Endothelial cell of umbilical vein (primary cell): Measurements from ENCODE around the gene U2AF2. TPM values are rescaled to one million over a fixed set of nuclear protein-coding genes. Genes with fewer than 3 reads are reported as not detected.

ENCODE experiments used
- BruUV-seq: library from RNA; stranded (reverse); fragments of 400-500 nt; replicated peaks from 2 replicates; lab custom pipeline; 2021; lab: Mats Ljungman, UMichigan
- CTCF ChIA-PET: fragments of 300-600, 350-600 bp; sonication (Branson Sonifier 250); formaldehyde crosslinking; loops from one replicate; lab custom pipeline; 2021; ENCODE audit warnings: antibody characterized with exemption, inconsistent platforms; lab: Charles Lee
- POLR2A ChIA-PET: fragments of 300-600, 350-600 bp; sonication (Branson Sonifier 250); formaldehyde crosslinking; loops from one replicate; lab custom pipeline; 2021; ENCODE audit warnings: antibody characterized with exemption, inconsistent platforms; lab: Charles Lee
- DNase-seq: peaks from one replicate; pipeline ENCODE4 v3.0.0-alpha.2; 2011; ENCODE audit warnings: low read depth, low spot score
- FAIRE-seq: peaks from 2 replicates; lab custom pipeline; 2011; peaks lifted over from hg19 to GRCh38; lab: Jason Lieb, UNC
- H2AFZ ChIP-seq: 2 replicates; pipeline ENCODE4 v1.6.0; 2012; ENCODE audit warnings: low read depth, low read length, control low read depth, inconsistent platforms
- H3K27ac ChIP-seq: 2 replicates; pipeline ENCODE4 v1.5.1; 2011; ENCODE audit warnings: low read depth, mild to moderate bottlenecking, control low read depth, low read length, moderate library complexity; ENCODE audit not compliant: insufficient read depth
- H3K27me3 ChIP-seq, 2 experiments: 2 replicates each; pipeline versions ENCODE4 v1.6.0 to v1.6.1; 2011; ENCODE audit warnings: low read length in 2 of 2, mixed read lengths in 1 of 2; ENCODE audit not compliant: control insufficient read depth in 2 of 2, insufficient read depth in 2 of 2
- H3K36me3 ChIP-seq, 2 experiments: 2 replicates in 1 of 2; 3 replicates in 1 of 2; pipeline ENCODE4 v1.5.1; 2011; ENCODE audit warnings: low read length in 2 of 2, mild to moderate bottlenecking in 1 of 2, moderate library complexity in 1 of 2; ENCODE audit not compliant: control insufficient read depth in 2 of 2, insufficient read depth in 2 of 2; ENCODE audit errors: extremely low read depth in 1 of 2
- H3K4me1 ChIP-seq: 3 replicates; pipeline ENCODE4 v1.5.1; 2011; ENCODE audit warnings: mild to moderate bottlenecking, low read length; ENCODE audit not compliant: control insufficient read depth, insufficient read depth; ENCODE audit errors: extremely low read depth
- H3K4me2 ChIP-seq: 2 replicates; pipeline ENCODE4 v1.6.1; 2011; ENCODE audit warnings: low read length, control low read depth, mixed read lengths; ENCODE audit not compliant: insufficient read depth
- H3K4me3 ChIP-seq, 3 experiments: fragments of 200-600 bp in 1 of 3; sonication (generic), shearing (Covaris generic) in 1 of 3; replicated peaks in 1 of 3; 2 replicates each; pipeline ENCODE4 v1.5.1; 2011 to 2016; ENCODE audit warnings: control low read depth in 3 of 3, low read length in 3 of 3, mild to moderate bottlenecking in 2 of 3, inconsistent platforms in 1 of 3, low read depth in 1 of 3, moderate library complexity in 1 of 3; ENCODE audit not compliant: insufficient read depth in 1 of 3
- H3K79me2 ChIP-seq: 2 replicates; pipeline ENCODE4 v1.6.0; 2012; ENCODE audit warnings: low read length, inconsistent platforms; ENCODE audit not compliant: control insufficient read depth, insufficient read depth
- H3K9ac ChIP-seq: replicated peaks from 2 replicates; pipeline ENCODE3; 2011; ENCODE audit warnings: low read length, control low read depth; ENCODE audit not compliant: insufficient read depth; ENCODE audit errors: extremely low read depth
- H3K9me1 ChIP-seq: replicated peaks from 3 replicates; pipeline ENCODE4 v1.6.0; 2011; ENCODE audit warnings: mild to moderate bottlenecking, low read length; ENCODE audit not compliant: control insufficient read depth, insufficient read depth; ENCODE audit errors: extremely low read depth
- H3K9me3 ChIP-seq: replicated peaks from 2 replicates; pipeline ENCODE4 v1.5.1; 2012; ENCODE audit warnings: low read length, inconsistent platforms; ENCODE audit not compliant: control insufficient read depth, insufficient read depth
- H4K20me1 ChIP-seq: replicated peaks from 2 replicates; pipeline ENCODE3; 2011; ENCODE audit warnings: mild to moderate bottlenecking, low read length; ENCODE audit not compliant: control insufficient read depth, insufficient read depth; ENCODE audit errors: extremely low read depth
- EZH2 ChIP-seq: IDR thresholded peaks from 2 replicates; pipeline ENCODE4 v1.6.1; 2012; ENCODE audit warnings: borderline replicate concordance, low read depth, mild to moderate bottlenecking, moderate library complexity, low read length, inconsistent platforms; ENCODE audit not compliant: severe bottlenecking
- FOS ChIP-seq: IDR thresholded peaks from 2 replicates; pipeline ENCODE4 v1.6.1; 2011; ENCODE audit warnings: mild to moderate bottlenecking, low read length, moderate library complexity, borderline replicate concordance; ENCODE audit not compliant: insufficient read depth
- GATA2 ChIP-seq: IDR thresholded peaks from 2 replicates; pipeline ENCODE4 v1.7.0; 2011; ENCODE audit warnings: low read depth, mild to moderate bottlenecking, moderate library complexity, mixed read lengths, low read length; ENCODE audit not compliant: insufficient read length, insufficient read depth
- JUN ChIP-seq: IDR thresholded peaks from 2 replicates; pipeline ENCODE4 v1.6.1; 2011; ENCODE audit warnings: borderline replicate concordance, low read depth; ENCODE audit not compliant: insufficient read length, insufficient read depth
- MYC ChIP-seq: IDR thresholded peaks from one replicate; pipeline ENCODE4 v1.6.1; 2011; ENCODE audit warnings: mild to moderate bottlenecking, low read depth, low read length
- POLR2A ChIP-seq: IDR thresholded peaks from 2 replicates; pipeline ENCODE4 v1.6.1; 2012; ENCODE audit warnings: low read depth, mild to moderate bottlenecking, control low read depth, low read length
- POLR2AphosphoS5 ChIP-seq: IDR thresholded peaks from 2 replicates; pipeline ENCODE4 v1.6.1; 2012; ENCODE audit warnings: low read depth, mild to moderate bottlenecking, control low read depth, low read length, moderate library complexity; ENCODE audit not compliant: insufficient read depth
- dilution Hi-C: fragments of 300-500 bp; cut with MboI; formaldehyde crosslinking; loops from one replicate; pipeline ENCODE4 v1.15.0; 2019; ENCODE audit warnings: low sequenced_read_pairs; ENCODE audit not compliant: extremely low pct_ligation_motif_present
- intact Hi-C: fragments of 100-400 bp; cut with micrococcal nuclease; formaldehyde crosslinking; loops from one replicate; pipeline ENCODE4 v1.10.0; 2022
- polyA plus RNA-seq, 4 experiments: library from polyadenylated mRNA; depleted of rRNA in 3 of 4; stranded (reverse) in 3 of 4; unstranded in 1 of 4; fragments of >200 nt; gene quantifications; 2 replicates each; pipeline versions ENCODE4 v1.2.1 to v1.2.3, GENCODE V29; 2011 to 2012; ENCODE audit warnings: missing spikeins in 1 of 4
- total RNA-seq: library from RNA; stranded (reverse); gene quantifications from 2 replicates; pipeline ENCODE4 v1.2.3, GENCODE V29; 2021
- TF ChIP-seq, protein P1 (sequence below), 2 donors: IDR thresholded peaks; 1 replicate in 1 of 2; 2 replicates in 1 of 2; pipeline ENCODE4 v1.5.1; 2011; ENCODE audit warnings: low read length in 2 of 2, mild to moderate bottlenecking in 2 of 2, moderate library complexity in 2 of 2, control low read depth in 1 of 2, inconsistent platforms in 1 of 2, low read depth in 1 of 2; ENCODE audit not compliant: insufficient read depth in 1 of 2; ENCODE audit errors: extremely low read depth in 1 of 2
- TF ChIP-seq, protein P2 (sequence below): IDR thresholded peaks from 2 replicates; pipeline ENCODE4 v1.6.1; 2011; ENCODE audit not compliant: insufficient read depth, insufficient read length

U2AF2 gene
- total and polyA plus RNA-seq, 2 donors (not counting 3 experiments of a cell fraction or from before 2014, with no cell fraction given): 183 to 259 TPM

DNA sequence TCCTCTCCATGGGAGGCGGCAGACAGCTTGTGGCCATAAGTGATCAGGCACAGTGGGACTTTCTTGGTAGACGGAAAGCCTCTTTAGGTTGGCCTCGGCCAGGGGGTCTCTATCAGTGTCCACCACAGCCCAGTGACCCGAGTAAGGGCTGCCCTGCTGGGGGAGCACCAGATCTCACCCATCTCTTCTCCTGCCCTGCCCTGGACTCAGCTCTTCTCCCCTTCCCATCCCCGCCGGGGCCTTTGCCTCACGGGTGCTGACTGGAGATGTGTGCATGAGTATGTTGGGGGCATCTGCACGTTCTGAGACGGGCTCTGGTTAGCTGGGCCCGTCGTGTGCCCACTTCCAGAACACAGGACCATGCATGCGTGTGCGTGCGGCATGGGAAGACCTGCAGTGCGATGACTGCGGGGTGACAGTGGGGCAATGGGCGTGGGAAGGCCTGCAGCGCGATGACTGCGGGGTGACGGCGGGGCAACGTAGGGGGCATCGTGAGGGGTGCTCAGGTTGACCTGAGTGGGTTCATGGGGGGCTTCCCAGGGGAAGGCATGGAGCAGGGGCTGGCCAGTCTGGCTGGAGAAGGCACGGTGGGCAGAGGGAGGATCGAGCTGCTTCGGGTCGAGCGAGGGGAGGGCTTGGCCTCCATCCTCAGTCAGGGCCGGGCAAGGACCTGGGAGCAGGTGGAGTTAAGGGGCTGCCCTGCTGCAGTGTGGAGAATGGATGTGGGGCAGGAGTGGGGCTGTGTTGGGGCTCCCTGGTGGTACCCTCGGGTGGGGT lies 36.1 kb downstream of the U2AF2 start:
- dilution Hi-C loops: no loop called here

More for the DNA sequence above, 36.1 kb downstream of the U2AF2 start:
- ChIA-PET POLR2A (no interaction called here), CTCF (interaction anchor here (0.6 kb wide), 1 partner anchor 753 kb away, joined by 4 read pairs; no protein-coding TSS in a partner anchor)
- no peaks in the 10 kb centered on the region for H3K4me1 ChIP-seq
- no peak overlapping the region for H3K27ac ChIP-seq
- H3K36me3 ChIP-seq: peaks cover 4 to 57% of the 10 kb centered on the region in 2 experiments
- DNase-seq: no peak
- peaks cover 10% of the 10 kb centered on the region for H3K79me2 ChIP-seq
- TF ChIP-seq EZH2 (no peak), JUN (no peak), FOS (no peak), MYC (no peak), GATA2 (no peak), POLR2AphosphoS5 (no peak), POLR2A (no peak)
- TF ChIP-seq, protein P1, sequence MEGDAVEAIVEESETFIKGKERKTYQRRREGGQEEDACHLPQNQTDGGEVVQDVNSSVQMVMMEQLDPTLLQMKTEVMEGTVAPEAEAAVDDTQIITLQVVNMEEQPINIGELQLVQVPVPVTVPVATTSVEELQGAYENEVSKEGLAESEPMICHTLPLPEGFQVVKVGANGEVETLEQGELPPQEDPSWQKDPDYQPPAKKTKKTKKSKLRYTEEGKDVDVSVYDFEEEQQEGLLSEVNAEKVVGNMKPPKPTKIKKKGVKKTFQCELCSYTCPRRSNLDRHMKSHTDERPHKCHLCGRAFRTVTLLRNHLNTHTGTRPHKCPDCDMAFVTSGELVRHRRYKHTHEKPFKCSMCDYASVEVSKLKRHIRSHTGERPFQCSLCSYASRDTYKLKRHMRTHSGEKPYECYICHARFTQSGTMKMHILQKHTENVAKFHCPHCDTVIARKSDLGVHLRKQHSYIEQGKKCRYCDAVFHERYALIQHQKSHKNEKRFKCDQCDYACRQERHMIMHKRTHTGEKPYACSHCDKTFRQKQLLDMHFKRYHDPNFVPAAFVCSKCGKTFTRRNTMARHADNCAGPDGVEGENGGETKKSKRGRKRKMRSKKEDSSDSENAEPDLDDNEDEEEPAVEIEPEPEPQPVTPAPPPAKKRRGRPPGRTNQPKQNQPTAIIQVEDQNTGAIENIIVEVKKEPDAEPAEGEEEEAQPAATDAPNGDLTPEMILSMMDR (IDR thresholded peaks at IDR 0.05; ENCODE audit: extremely low read depth in 1 of 2, insufficient read depth in 1 of 2, low read depth in 1 of 2, low read length in 2 of 2): no peak
- TF ChIP-seq, protein P2, sequence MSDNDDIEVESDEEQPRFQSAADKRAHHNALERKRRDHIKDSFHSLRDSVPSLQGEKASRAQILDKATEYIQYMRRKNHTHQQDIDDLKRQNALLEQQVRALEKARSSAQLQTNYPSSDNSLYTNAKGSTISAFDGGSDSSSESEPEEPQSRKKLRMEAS: no peak
- no peaks in the 10 kb centered on the region for H3K9me3 ChIP-seq
- no peak overlapping the region for H3K9ac ChIP-seq
- H3K27me3 ChIP-seq: no peaks in the 10 kb centered on the region
- H2AFZ ChIP-seq: no peak overlapping the region
- H4K20me1 ChIP-seq: no peaks in the 10 kb centered on the region
- no peak for FAIRE-seq
- no peaks in the 10 kb centered on the region for H3K9me1 ChIP-seq
- H3K4me2 ChIP-seq: no peak overlapping the region
- no TSS peak for BruUV-seq
- no peak overlapping the region for H3K4me3 ChIP-seq
- intact Hi-C loops: no loop called here
